Frontal cortex (tissue), 4 donors: ENCODE data around the gene CCDC87. TPM values are rescaled to one million over a fixed set of nuclear protein-coding genes. Genes with fewer than 3 reads are reported as not detected.
"Not testable (repeated sequence)": the region's sequence is repeated elsewhere in the genome, so short reads cannot be mapped to it uniquely, and the experiment has no call there.

Experiments
- DNase-seq, 2 donors: peaks; one replicate each; pipeline ENCODE4 v3.0.0; 2012; ENCODE audit warnings: low spot score in 2 of 2
- FAIRE-seq: peaks from 2 replicates; lab custom pipeline; 2012; peaks lifted over from hg19 to GRCh38; lab: Jason Lieb, UNC
- small RNA-seq: library from RNA; depleted of rRNA; stranded (forward); fragments of <200 nt; gene quantifications from one replicate; pipeline ENCODE3, GENCODE V24; 2014
- total RNA-seq: library from RNA; depleted of rRNA; stranded (reverse); fragments of >200 nt; gene quantifications from one replicate; pipeline ENCODE4 v1.2.3, GENCODE V29; 2014
- donor health status: control.
- donor health status: control.
- donor health status: control.

The CCDC87 gene
- total RNA-seq, 1 donor from 2014 or later = 1.2 TPM

- DNase-seq (no peak), FAIRE-seq (no peak)
These were observed 51.0 kb downstream of the CCDC87 start for GRCh38 chr11:66541892-66542291.

GRCh38 chr11:66540598-66540997 is 52.3 kb downstream of the CCDC87 start:
- DNase-seq, FAIRE-seq: not testable (repeated sequence)

Small RNA genes lying within 50 kb of the gene (small RNA-seq; reads per million reads assigned to genes)
- gene RNU4-39P = not detected

Other genes with a start within 250 kb of the CCDC87 start
- 19.2 TPM for gene BRMS1, start 248.0 kb downstream of the CCDC87 start, total RNA-seq
- gene B4GAT1, start 245.4 kb downstream of the CCDC87 start, total RNA-seq = 83.2 TPM
- 1.6 TPM for gene SLC29A2, start 221.3 kb downstream of the CCDC87 start, total RNA-seq
- under 0.01 TPM for gene NPAS4, start 172.0 kb downstream of the CCDC87 start, total RNA-seq
- 17.1 TPM for gene MRPL11, start 154.2 kb downstream of the CCDC87 start, total RNA-seq
- gene PELI3, start 126.2 kb downstream of the CCDC87 start, total RNA-seq = 13.5 TPM
- 39.1 TPM for gene DPP3, start 112.6 kb downstream of the CCDC87 start, total RNA-seq
- gene BBS1, start 82.4 kb downstream of the CCDC87 start, total RNA-seq = 41.2 TPM
- gene ZDHHC24, start 47.0 kb downstream of the CCDC87 start, total RNA-seq = 5.3 TPM
- not detected for gene ACTN3, start 46.2 kb downstream of the CCDC87 start, total RNA-seq
- gene CTSF, start 24.5 kb downstream of the CCDC87 start, total RNA-seq = 34.6 TPM
- 19.2 TPM for gene CCS, start 122 bp upstream of the CCDC87 start, total RNA-seq
- 24.1 TPM for gene RBM14, start 23.6 kb upstream of the CCDC87 start, total RNA-seq
- 137 TPM for gene RBM4, start 45.6 kb upstream of the CCDC87 start, total RNA-seq
- gene RBM4B, start 84.8 kb upstream of the CCDC87 start, total RNA-seq = 102 TPM
- gene SPTBN2, start 136.2 kb upstream of the CCDC87 start, total RNA-seq = 170 TPM